NCI-H82 (cell line): ENCODE data around the gene UROC1.

Experiments used
- DNase-seq: peaks from one replicate; lab custom pipeline; 2025; lab: John Stamatoyannopoulos, UW

The UROC1 gene

DNA sequence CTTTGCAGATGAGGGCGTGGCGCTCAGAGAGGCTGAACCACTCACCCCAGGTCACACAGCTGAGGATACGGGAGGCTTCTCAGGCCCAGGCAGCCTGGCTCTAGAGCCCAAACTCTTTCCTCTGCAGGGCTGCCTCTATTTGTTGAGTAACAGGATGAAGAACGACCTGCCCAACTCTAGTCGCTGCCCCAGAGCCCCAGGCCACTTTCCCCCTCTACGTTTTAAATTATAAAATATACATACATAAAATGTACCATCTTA lies 22.7 kb downstream of the UROC1 start:
- DNase-seq, result no peak

- no peak for DNase-seq
These were observed 23.2 kb downstream of the UROC1 start for GRCh38 chr3:126494204-126494969.

DNA sequence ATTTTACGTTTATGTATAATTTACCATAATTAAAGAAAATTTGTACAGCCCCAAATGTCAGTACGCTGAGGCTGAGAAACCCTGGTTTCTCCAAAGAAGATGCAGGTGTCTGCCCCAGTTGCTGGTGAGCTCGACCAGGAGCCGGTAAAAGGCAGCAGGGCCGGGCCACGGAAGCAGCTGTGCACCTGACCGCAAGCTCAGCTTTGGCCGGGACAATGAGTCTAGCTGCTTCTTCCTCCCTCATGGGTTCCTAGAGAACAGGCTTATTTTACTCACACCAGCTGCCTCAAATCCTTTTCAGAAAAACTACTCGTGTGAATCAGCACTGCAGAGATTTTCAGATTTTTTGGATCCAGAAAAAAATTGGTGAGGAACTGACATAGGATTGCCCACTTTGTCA lies 23.8 kb downstream of the UROC1 start:
- DNase-seq, result peak; percentile 52

GRCh38 chr3:126493051-126493450 lies 24.5 kb downstream of the UROC1 start:
- no peak for DNase-seq

DNA sequence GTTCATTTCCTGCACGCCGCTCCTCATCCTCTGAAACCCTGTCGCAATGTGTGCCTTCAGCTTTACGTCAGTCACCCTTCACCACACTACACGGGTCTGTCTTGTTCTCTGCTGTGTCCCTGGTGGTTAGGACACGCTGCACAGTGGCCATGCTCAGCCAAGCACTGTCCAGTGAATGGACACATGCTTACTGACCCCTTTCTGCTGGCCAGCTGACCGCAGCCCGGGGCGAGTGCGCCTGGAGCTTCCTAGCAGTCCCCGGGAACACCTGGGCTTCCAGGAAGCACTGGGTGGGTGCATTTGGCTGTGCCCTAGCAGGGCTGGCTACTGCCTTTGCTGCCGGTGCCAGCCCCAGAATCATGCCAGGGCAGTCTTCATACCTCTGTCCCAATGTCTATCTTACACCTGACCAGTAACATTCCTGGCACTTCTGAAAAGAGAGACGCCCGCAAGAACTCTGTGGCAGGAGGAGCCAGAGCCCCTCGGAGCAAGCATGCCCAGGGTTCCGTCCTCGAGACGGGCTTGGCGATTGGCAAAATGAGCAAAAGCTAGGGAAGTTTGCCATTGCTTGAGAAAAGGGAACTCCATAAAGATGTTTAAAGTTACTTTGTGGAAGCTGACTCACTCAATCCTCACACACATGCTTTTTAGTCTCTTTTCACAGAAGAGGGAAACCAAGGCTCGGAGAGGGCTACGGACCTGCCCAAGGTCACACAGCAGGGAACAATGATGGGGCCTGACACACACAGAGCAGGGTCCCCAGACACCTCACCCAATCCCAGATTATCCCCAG lies 26.2 kb downstream of the UROC1 start:
- DNase-seq, result no peak

- peak; percentile 23 for DNase-seq
These were observed 27.0 kb downstream of the UROC1 start for GRCh38 chr3:126490619-126491018.

- DNase-seq, result no peak
These were observed 28.5 kb downstream of the UROC1 start for GRCh38 chr3:126488886-126489569.

DNA sequence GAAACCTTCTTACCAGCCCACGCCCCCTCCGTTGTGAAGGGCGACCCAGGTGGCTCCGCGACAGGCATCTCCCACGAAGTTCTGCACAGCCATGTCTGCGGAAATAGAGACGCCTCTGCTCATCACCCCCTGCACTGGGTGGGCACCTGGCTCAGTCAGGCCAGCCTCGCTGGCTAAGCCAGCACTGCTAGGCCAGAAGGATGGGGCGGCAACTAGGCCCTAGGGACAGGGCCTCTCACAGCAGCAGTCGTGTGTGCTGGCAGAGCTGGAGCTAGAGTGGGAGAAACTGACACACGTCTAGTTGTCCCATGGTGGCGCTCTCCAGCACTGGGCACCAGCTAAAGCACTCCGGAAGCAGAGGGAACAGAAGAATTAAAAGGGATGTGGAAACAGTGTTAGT lies 29.4 kb downstream of the UROC1 start:
- DNase-seq, result no peak

DNA sequence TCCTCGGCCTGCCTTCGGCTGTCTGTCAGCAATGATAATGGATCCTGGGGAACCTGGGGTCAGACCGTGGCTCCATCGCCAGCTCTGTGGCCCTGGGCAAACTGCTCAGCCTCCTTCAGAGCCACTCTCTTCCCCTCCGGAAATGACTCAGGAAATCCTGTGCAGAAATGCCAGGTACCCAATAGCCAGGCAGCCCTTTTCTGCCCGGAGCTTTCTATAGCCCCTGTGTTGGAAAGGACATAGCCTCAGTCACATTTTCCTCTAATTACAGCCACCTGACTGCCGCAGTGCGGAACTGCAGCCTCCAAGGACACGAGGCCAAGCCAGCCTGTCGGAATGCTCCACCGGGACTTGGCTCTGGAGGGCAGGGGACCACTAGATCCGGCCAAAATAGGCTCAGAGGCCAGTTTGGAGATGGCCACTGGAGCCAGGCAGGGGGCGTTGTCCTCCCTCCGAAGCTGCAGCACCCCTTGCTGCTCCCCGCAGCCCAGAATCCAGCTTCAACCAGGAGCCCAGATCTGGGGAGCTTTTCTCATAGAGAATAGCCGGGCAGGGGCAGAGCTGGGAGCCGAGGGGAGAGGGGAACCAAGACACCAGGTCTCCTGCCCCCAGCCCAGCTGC lies 30.3 kb downstream of the UROC1 start:
- no peak for DNase-seq

DNA sequence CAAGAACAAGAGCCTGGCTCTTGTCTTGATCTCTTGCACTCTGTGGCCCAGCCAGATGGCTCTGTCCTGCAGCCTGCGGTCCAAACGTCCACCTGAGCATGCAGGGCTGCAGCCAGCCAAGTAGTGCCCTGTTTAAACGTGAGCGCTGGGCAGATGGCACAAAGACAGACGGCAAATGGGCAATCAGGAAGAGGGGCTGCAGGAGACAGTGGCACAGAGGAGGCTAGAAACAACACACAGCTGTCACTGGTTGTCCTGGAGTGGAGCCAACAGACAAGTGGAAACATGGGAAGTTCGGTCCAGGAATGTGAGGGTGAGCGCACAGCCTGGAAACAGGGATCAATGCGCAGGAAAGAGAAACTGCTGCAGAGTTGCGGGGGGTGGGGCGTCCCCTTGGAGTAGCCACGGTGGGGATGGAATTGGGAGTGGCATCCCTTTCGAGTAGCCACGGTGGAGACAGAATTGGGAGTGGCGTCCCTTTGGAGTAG lies 31.2 kb downstream of the UROC1 start:
- DNase-seq, result no peak

- no peak for DNase-seq
These were observed 31.6 kb downstream of the UROC1 start for GRCh38 chr3:126485956-126486355.

GRCh38 chr3:126485176-126485897 lies 32.2 kb downstream of the UROC1 start:
- DNase-seq, result no peak

- no peak for DNase-seq
These were observed 32.9 kb downstream of the UROC1 start for GRCh38 chr3:126484662-126485061.

GRCh38 chr3:126484148-126484547 lies 33.4 kb downstream of the UROC1 start:
- no peak for DNase-seq

GRCh38 chr3:126483321-126483761 lies 34.2 kb downstream of the UROC1 start:
- DNase-seq, result no peak

- no peak for DNase-seq
These were observed 34.9 kb downstream of the UROC1 start for GRCh38 chr3:126482503-126483255.

GRCh38 chr3:126481808-126482502 lies 35.6 kb downstream of the UROC1 start:
- DNase-seq, result peak; percentile 59

- DNase-seq, result no peak
These were observed 36.7 kb downstream of the UROC1 start for GRCh38 chr3:126480861-126481260.

DNA sequence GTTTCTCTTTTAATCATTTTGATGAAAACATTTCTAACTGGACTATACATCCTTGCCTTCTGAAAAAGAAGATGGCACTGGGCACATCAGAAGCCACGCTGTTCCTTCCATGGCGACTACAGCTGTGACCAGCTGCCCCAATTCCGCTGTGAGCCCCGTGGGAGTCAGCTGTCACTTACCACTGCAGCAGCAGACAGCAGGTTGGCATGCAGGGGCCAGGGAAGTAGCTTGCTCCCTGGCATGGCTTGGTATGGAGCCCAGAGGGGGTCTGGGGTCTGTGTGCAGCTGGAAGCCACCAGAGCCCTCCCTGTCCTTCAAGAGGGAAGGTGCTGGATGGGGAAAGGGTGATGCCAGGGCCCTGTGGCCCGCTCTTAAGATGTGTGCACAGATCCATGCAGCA lies 37.4 kb downstream of the UROC1 start:
- DNase-seq, result no peak

GRCh38 chr3:126479642-126480041 lies 37.9 kb downstream of the UROC1 start:
- DNase-seq, result no peak
